NCI-H146 (cell line): ENCODE results near the gene TRDN.
"Not testable (repeated sequence)": the region's sequence is repeated elsewhere in the genome, so short reads cannot be mapped to it uniquely, and the experiment has no call there.

Source experiments
- DNase-seq: peaks from one replicate; lab custom pipeline; 2025; lab: John Stamatoyannopoulos, UW

Gene TRDN

GRCh38 chr6:123629258-123629941 is 7.3 kb downstream of the TRDN start:
- DNase-seq: no peak

GRCh38 chr6:123625696-123626095 is 11.1 kb downstream of the TRDN start:
- no peak for DNase-seq

- no peak for DNase-seq
These were observed 14.0 kb downstream of the TRDN start for GRCh38 chr6:123622780-123623179.

- DNase-seq: no peak
These were observed 17.6 kb downstream of the TRDN start for GRCh38 chr6:123619156-123619555.

- DNase-seq: no peak
These were observed 19.8 kb downstream of the TRDN start for GRCh38 chr6:123616942-123617341.

GRCh38 chr6:123616016-123616415 is 20.7 kb downstream of the TRDN start:
- no peak for DNase-seq

- DNase-seq: no peak
These were observed 26.0 kb downstream of the TRDN start for GRCh38 chr6:123610779-123611178.

GRCh38 chr6:123604067-123604466 is 32.7 kb downstream of the TRDN start:
- peak; percentile 81 for DNase-seq

- DNase-seq: no peak
These were observed 38.7 kb downstream of the TRDN start for GRCh38 chr6:123598011-123598410.

GRCh38 chr6:123594776-123595175 is 42.0 kb downstream of the TRDN start:
- no peak for DNase-seq

- DNase-seq: no peak
These were observed 44.3 kb downstream of the TRDN start for GRCh38 chr6:123592426-123592825.

- peak; percentile 11 for DNase-seq
These were observed 46.8 kb downstream of the TRDN start for GRCh38 chr6:123589973-123590372.

GRCh38 chr6:123589317-123589716 is 47.4 kb downstream of the TRDN start:
- DNase-seq: no peak

- DNase-seq: no peak
These were observed 48.2 kb downstream of the TRDN start for GRCh38 chr6:123588546-123588895.

- DNase-seq: no peak
These were observed 48.8 kb downstream of the TRDN start for GRCh38 chr6:123587838-123588545.

- not testable (repeated sequence) for DNase-seq
These were observed 49.3 kb downstream of the TRDN start for GRCh38 chr6:123587407-123587806.

- no peak for DNase-seq
These were observed 56.4 kb downstream of the TRDN start for GRCh38 chr6:123580331-123580730.

GRCh38 chr6:123575188-123575587 is 61.6 kb downstream of the TRDN start:
- DNase-seq: peak; percentile 32

- DNase-seq: peak; percentile 79
These were observed 65.7 kb downstream of the TRDN start for GRCh38 chr6:123570813-123571684.

GRCh38 chr6:123569575-123569974 is 67.2 kb downstream of the TRDN start:
- DNase-seq: peak; percentile 9

GRCh38 chr6:123565529-123565928 is 71.2 kb downstream of the TRDN start:
- DNase-seq: no peak

GRCh38 chr6:123564361-123564760 is 72.4 kb downstream of the TRDN start:
- peak; percentile 85 for DNase-seq

GRCh38 chr6:123562677-123563076 is 74.1 kb downstream of the TRDN start:
- DNase-seq: no peak
